Subcutaneous adipose tissue (tissue), 4 donors: ENCODE measurements around the gene MAP4K5. TPM values are rescaled to one million over a fixed set of nuclear protein-coding genes. Genes with fewer than 3 reads are reported as not detected.

Source experiments
- CTCF ChIP-seq: fragments of 450-650 bp; IDR thresholded peaks from one replicate; pipeline ENCODE4 v1.5.1; 2016; ENCODE audit warnings: low read depth, mild to moderate bottlenecking, control low read depth, antibody characterized with exemption, moderate library complexity
- small RNA-seq: library from RNA; depleted of rRNA; stranded (forward); fragments of <200 nt; gene quantifications from one replicate; pipeline ENCODE3, GENCODE V24; 2016
- total RNA-seq, 4 donors: library from RNA; depleted of rRNA; stranded (reverse); fragments of >200 nt; gene quantifications; one replicate each; pipeline ENCODE4 v1.1.0, GENCODE V29; 2016

The MAP4K5 gene
- total RNA-seq, 4 donors from 2014 or later: 78.3 to 139 (median 120) TPM

- no peak for TF ChIP-seq CTCF
Observed at GRCh38 chr14:50379563-50379962, 152.8 kb downstream of the MAP4K5 start.

GRCh38 chr14:50377550-50378085 is 154.8 kb downstream of the MAP4K5 start:
- TF ChIP-seq CTCF: no peak

- no peak for TF ChIP-seq CTCF
Observed at GRCh38 chr14:50375760-50376159, 156.6 kb downstream of the MAP4K5 start.

GRCh38 chr14:50373959-50374358 is 158.4 kb downstream of the MAP4K5 start:
- TF ChIP-seq CTCF: no peak

- no peak for TF ChIP-seq CTCF
Observed at GRCh38 chr14:50371546-50371945, 160.8 kb downstream of the MAP4K5 start.

Small RNA genes within 50 kb of the gene (small RNA-seq; reads per million reads assigned to genes)
- gene RF00019 (0.49 reads per million), gene SNRPGP1 (not detected)

Other genes with a start within 250 kb of the MAP4K5 start
- gene L2HGDH, start 220.3 kb downstream of the MAP4K5 start, total RNA-seq: 1 to 10 TPM; 3.1 to 6.7 (median 4.6) TPM
- gene DMAC2L, start 220.2 kb downstream of the MAP4K5 start, total RNA-seq: 10 to 100 TPM; 16.7 to 25.8 (median 18.5) TPM
- gene CDKL1, start 135.7 kb downstream of the MAP4K5 start, total RNA-seq: 10 to 100 TPM; 12.2 to 37.7 (median 31.4) TPM
- gene ATL1, start 27.6 kb upstream of the MAP4K5 start, total RNA-seq: 1 to 10 TPM; 2.4 to 5.4 (median 4.9) TPM
- gene SAV1, start 135.7 kb upstream of the MAP4K5 start, total RNA-seq: 10 to 100 TPM; 42.5 to 77.8 (median 54.6) TPM